Endothelial cell of umbilical vein (primary cell): ENCODE data around the gene ACAD8. TPM values are rescaled to one million over a fixed set of nuclear protein-coding genes. Genes with fewer than 3 reads are reported as not detected.

ENCODE experiments used
- BruUV-seq: library from RNA; stranded (reverse); fragments of 400-500 nt; replicated peaks from 2 replicates; lab custom pipeline; 2021; lab: Mats Ljungman, UMichigan
- CTCF ChIA-PET: fragments of 300-600, 350-600 bp; sonication (Branson Sonifier 250); formaldehyde crosslinking; loops from one replicate; lab custom pipeline; 2021; ENCODE audit warnings: antibody characterized with exemption, inconsistent platforms; lab: Charles Lee
- POLR2A ChIA-PET: fragments of 300-600, 350-600 bp; sonication (Branson Sonifier 250); formaldehyde crosslinking; loops from one replicate; lab custom pipeline; 2021; ENCODE audit warnings: antibody characterized with exemption, inconsistent platforms; lab: Charles Lee
- DNase-seq: peaks from one replicate; pipeline ENCODE4 v3.0.0-alpha.2; 2011; ENCODE audit warnings: low read depth, low spot score
- FAIRE-seq: peaks from 2 replicates; lab custom pipeline; 2011; peaks lifted over from hg19 to GRCh38; lab: Jason Lieb, UNC
- H2AFZ ChIP-seq: 2 replicates; pipeline ENCODE4 v1.6.0; 2012; ENCODE audit warnings: low read depth, low read length, control low read depth, inconsistent platforms
- H3K27ac ChIP-seq: 2 replicates; pipeline ENCODE4 v1.5.1; 2011; ENCODE audit warnings: low read depth, mild to moderate bottlenecking, control low read depth, low read length, moderate library complexity; ENCODE audit not compliant: insufficient read depth
- H3K27me3 ChIP-seq, 2 experiments: 2 replicates each; pipeline versions ENCODE4 v1.6.0 to v1.6.1; 2011; ENCODE audit warnings: low read length in 2 of 2, mixed read lengths in 1 of 2; ENCODE audit not compliant: control insufficient read depth in 2 of 2, insufficient read depth in 2 of 2
- H3K36me3 ChIP-seq, 2 experiments: 2 replicates in 1 of 2; 3 replicates in 1 of 2; pipeline ENCODE4 v1.5.1; 2011; ENCODE audit warnings: low read length in 2 of 2, mild to moderate bottlenecking in 1 of 2, moderate library complexity in 1 of 2; ENCODE audit not compliant: control insufficient read depth in 2 of 2, insufficient read depth in 2 of 2; ENCODE audit errors: extremely low read depth in 1 of 2
- H3K4me1 ChIP-seq: 3 replicates; pipeline ENCODE4 v1.5.1; 2011; ENCODE audit warnings: mild to moderate bottlenecking, low read length; ENCODE audit not compliant: control insufficient read depth, insufficient read depth; ENCODE audit errors: extremely low read depth
- H3K4me2 ChIP-seq: 2 replicates; pipeline ENCODE4 v1.6.1; 2011; ENCODE audit warnings: low read length, control low read depth, mixed read lengths; ENCODE audit not compliant: insufficient read depth
- H3K4me3 ChIP-seq, 3 experiments: fragments of 200-600 bp in 1 of 3; sonication (generic), shearing (Covaris generic) in 1 of 3; replicated peaks in 1 of 3; 2 replicates each; pipeline ENCODE4 v1.5.1; 2011 to 2016; ENCODE audit warnings: control low read depth in 3 of 3, low read length in 3 of 3, mild to moderate bottlenecking in 2 of 3, inconsistent platforms in 1 of 3, low read depth in 1 of 3, moderate library complexity in 1 of 3; ENCODE audit not compliant: insufficient read depth in 1 of 3
- H3K79me2 ChIP-seq: 2 replicates; pipeline ENCODE4 v1.6.0; 2012; ENCODE audit warnings: low read length, inconsistent platforms; ENCODE audit not compliant: control insufficient read depth, insufficient read depth
- H3K9ac ChIP-seq: replicated peaks from 2 replicates; pipeline ENCODE3; 2011; ENCODE audit warnings: low read length, control low read depth; ENCODE audit not compliant: insufficient read depth; ENCODE audit errors: extremely low read depth
- H3K9me1 ChIP-seq: replicated peaks from 3 replicates; pipeline ENCODE4 v1.6.0; 2011; ENCODE audit warnings: mild to moderate bottlenecking, low read length; ENCODE audit not compliant: control insufficient read depth, insufficient read depth; ENCODE audit errors: extremely low read depth
- H3K9me3 ChIP-seq: replicated peaks from 2 replicates; pipeline ENCODE4 v1.5.1; 2012; ENCODE audit warnings: low read length, inconsistent platforms; ENCODE audit not compliant: control insufficient read depth, insufficient read depth
- H4K20me1 ChIP-seq: replicated peaks from 2 replicates; pipeline ENCODE3; 2011; ENCODE audit warnings: mild to moderate bottlenecking, low read length; ENCODE audit not compliant: control insufficient read depth, insufficient read depth; ENCODE audit errors: extremely low read depth
- EZH2 ChIP-seq: IDR thresholded peaks from 2 replicates; pipeline ENCODE4 v1.6.1; 2012; ENCODE audit warnings: borderline replicate concordance, low read depth, mild to moderate bottlenecking, moderate library complexity, low read length, inconsistent platforms; ENCODE audit not compliant: severe bottlenecking
- FOS ChIP-seq: IDR thresholded peaks from 2 replicates; pipeline ENCODE4 v1.6.1; 2011; ENCODE audit warnings: mild to moderate bottlenecking, low read length, moderate library complexity, borderline replicate concordance; ENCODE audit not compliant: insufficient read depth
- GATA2 ChIP-seq: IDR thresholded peaks from 2 replicates; pipeline ENCODE4 v1.7.0; 2011; ENCODE audit warnings: low read depth, mild to moderate bottlenecking, moderate library complexity, mixed read lengths, low read length; ENCODE audit not compliant: insufficient read length, insufficient read depth
- JUN ChIP-seq: IDR thresholded peaks from 2 replicates; pipeline ENCODE4 v1.6.1; 2011; ENCODE audit warnings: borderline replicate concordance, low read depth; ENCODE audit not compliant: insufficient read length, insufficient read depth
- MYC ChIP-seq: IDR thresholded peaks from one replicate; pipeline ENCODE4 v1.6.1; 2011; ENCODE audit warnings: mild to moderate bottlenecking, low read depth, low read length
- POLR2A ChIP-seq: IDR thresholded peaks from 2 replicates; pipeline ENCODE4 v1.6.1; 2012; ENCODE audit warnings: low read depth, mild to moderate bottlenecking, control low read depth, low read length
- POLR2AphosphoS5 ChIP-seq: IDR thresholded peaks from 2 replicates; pipeline ENCODE4 v1.6.1; 2012; ENCODE audit warnings: low read depth, mild to moderate bottlenecking, control low read depth, low read length, moderate library complexity; ENCODE audit not compliant: insufficient read depth
- dilution Hi-C: fragments of 300-500 bp; cut with MboI; formaldehyde crosslinking; loops from one replicate; pipeline ENCODE4 v1.15.0; 2019; ENCODE audit warnings: low sequenced_read_pairs; ENCODE audit not compliant: extremely low pct_ligation_motif_present
- intact Hi-C: fragments of 100-400 bp; cut with micrococcal nuclease; formaldehyde crosslinking; loops from one replicate; pipeline ENCODE4 v1.10.0; 2022
- polyA plus RNA-seq, 4 experiments: library from polyadenylated mRNA; depleted of rRNA in 3 of 4; stranded (reverse) in 3 of 4; unstranded in 1 of 4; fragments of >200 nt; gene quantifications; 2 replicates each; pipeline versions ENCODE4 v1.2.1 to v1.2.3, GENCODE V29; 2011 to 2012; ENCODE audit warnings: missing spikeins in 1 of 4
- total RNA-seq: library from RNA; stranded (reverse); gene quantifications from 2 replicates; pipeline ENCODE4 v1.2.3, GENCODE V29; 2021
- TF ChIP-seq, protein P1 (sequence below), 2 donors: IDR thresholded peaks; 1 replicate in 1 of 2; 2 replicates in 1 of 2; pipeline ENCODE4 v1.5.1; 2011; ENCODE audit warnings: low read length in 2 of 2, mild to moderate bottlenecking in 2 of 2, moderate library complexity in 2 of 2, control low read depth in 1 of 2, inconsistent platforms in 1 of 2, low read depth in 1 of 2; ENCODE audit not compliant: insufficient read depth in 1 of 2; ENCODE audit errors: extremely low read depth in 1 of 2
- TF ChIP-seq, protein P2 (sequence below): IDR thresholded peaks from 2 replicates; pipeline ENCODE4 v1.6.1; 2011; ENCODE audit not compliant: insufficient read depth, insufficient read length

Gene ACAD8
- total and polyA plus RNA-seq, 2 donors (not counting 3 experiments of a cell fraction or from before 2014, with no cell fraction given) = 22.9 to 29.0 TPM

- FAIRE-seq = peak; percentile 12
- Histone ChIP-seq H3K9me3 (no peaks in the 10 kb centered on the region), H3K4me3 (no peak overlapping the region), H3K27ac (no peak overlapping the region), H2AFZ (no peak overlapping the region), H3K27me3 (peaks cover 42 to 56% of the 10 kb centered on the region in 2 experiments), H4K20me1 (no peaks in the 10 kb centered on the region), H3K79me2 (no peaks in the 10 kb centered on the region), H3K4me1 (peaks cover 2% of the 10 kb centered on the region), H3K9ac (no peak overlapping the region), H3K9me1 (no peaks in the 10 kb centered on the region), H3K4me2 (no peak overlapping the region), H3K36me3 (no peaks in the 10 kb centered on the region)
- intact Hi-C loops (loop anchor here (1.0 kb wide), 1 partner anchor 18 kb away; no protein-coding TSS in a partner anchor), dilution Hi-C loops (no loop called here)
- POLR2A ChIA-PET = no interaction called here
- CTCF ChIA-PET = interaction anchor here (1.6 to 1.9 kb wide), 2 partner anchors 10 to 11 kb away, joined by 4 to 6 read pairs; no protein-coding TSS in a partner anchor
- TF ChIP-seq POLR2A (no peak), GATA2 (no peak), EZH2 (no peak)
- BruUV-seq = no TSS peak
- DNase-seq = no peak
Observed at GRCh38 chr11:134272381-134273316, 19.3 kb downstream of the ACAD8 start.

DNA sequence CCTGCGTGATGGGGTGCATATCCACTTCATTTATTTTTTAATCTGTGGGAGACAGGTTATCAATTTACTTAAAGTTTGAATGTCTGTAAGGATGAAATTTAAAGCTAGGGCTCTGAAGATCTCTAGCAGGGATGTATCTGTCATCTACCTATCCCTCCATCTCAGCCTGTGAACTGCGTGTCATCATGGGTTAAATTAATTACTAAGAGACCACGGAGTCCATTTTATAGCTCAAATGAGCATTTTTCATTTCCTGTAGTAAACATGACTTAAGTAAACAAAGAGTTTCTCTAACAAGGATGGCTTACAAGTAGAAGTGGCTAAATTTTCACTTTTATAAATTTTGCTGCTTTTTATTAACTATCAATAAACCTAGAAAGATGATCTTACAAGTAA is 19.9 kb downstream of the ACAD8 start:
- CTCF ChIA-PET = interaction anchor here (1.0 to 1.9 kb wide), 3 partner anchors 9 to 20 kb away, joined by 4 to 6 read pairs (median 4); partner anchors contain the start of gene ACAD8
- Histone ChIP-seq H3K79me2 (no peaks in the 10 kb centered on the region), H3K4me2 (no peak overlapping the region), H2AFZ (no peak overlapping the region), H3K9me3 (no peaks in the 10 kb centered on the region), H4K20me1 (no peaks in the 10 kb centered on the region), H3K27ac (no peak overlapping the region), H3K4me3 (no peak overlapping the region), H3K36me3 (no peaks in the 10 kb centered on the region), H3K9me1 (no peaks in the 10 kb centered on the region), H3K27me3 (peaks cover 49 to 62% of the 10 kb centered on the region in 2 experiments), H3K9ac (no peak overlapping the region), H3K4me1 (peaks cover 2% of the 10 kb centered on the region)
- no peak for DNase-seq
- intact Hi-C loops (loop anchor here (1.0 kb wide), 1 partner anchor 19 kb away; no protein-coding TSS in a partner anchor), dilution Hi-C loops (no loop called here)
- no peak for FAIRE-seq
- POLR2A ChIA-PET = no interaction called here
- TF ChIP-seq FOS (no peak), POLR2A (no peak), POLR2AphosphoS5 (no peak), GATA2 (no peak), JUN (no peak), MYC (no peak), EZH2 (no peak)
- TF ChIP-seq, protein P1, sequence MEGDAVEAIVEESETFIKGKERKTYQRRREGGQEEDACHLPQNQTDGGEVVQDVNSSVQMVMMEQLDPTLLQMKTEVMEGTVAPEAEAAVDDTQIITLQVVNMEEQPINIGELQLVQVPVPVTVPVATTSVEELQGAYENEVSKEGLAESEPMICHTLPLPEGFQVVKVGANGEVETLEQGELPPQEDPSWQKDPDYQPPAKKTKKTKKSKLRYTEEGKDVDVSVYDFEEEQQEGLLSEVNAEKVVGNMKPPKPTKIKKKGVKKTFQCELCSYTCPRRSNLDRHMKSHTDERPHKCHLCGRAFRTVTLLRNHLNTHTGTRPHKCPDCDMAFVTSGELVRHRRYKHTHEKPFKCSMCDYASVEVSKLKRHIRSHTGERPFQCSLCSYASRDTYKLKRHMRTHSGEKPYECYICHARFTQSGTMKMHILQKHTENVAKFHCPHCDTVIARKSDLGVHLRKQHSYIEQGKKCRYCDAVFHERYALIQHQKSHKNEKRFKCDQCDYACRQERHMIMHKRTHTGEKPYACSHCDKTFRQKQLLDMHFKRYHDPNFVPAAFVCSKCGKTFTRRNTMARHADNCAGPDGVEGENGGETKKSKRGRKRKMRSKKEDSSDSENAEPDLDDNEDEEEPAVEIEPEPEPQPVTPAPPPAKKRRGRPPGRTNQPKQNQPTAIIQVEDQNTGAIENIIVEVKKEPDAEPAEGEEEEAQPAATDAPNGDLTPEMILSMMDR (IDR thresholded peaks at IDR 0.05; ENCODE audit: extremely low read depth in 1 of 2, insufficient read depth in 1 of 2, low read depth in 1 of 2, low read length in 2 of 2) = no peak
- TF ChIP-seq, protein P2, sequence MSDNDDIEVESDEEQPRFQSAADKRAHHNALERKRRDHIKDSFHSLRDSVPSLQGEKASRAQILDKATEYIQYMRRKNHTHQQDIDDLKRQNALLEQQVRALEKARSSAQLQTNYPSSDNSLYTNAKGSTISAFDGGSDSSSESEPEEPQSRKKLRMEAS = no peak
- BruUV-seq = no TSS peak
